NCI-H2081 (cell line): Measurements from ENCODE around the gene LRCH3.

Experiments used
- DNase-seq, 2 experiments: peaks; one replicate each; lab custom pipeline; 2025; lab: John Stamatoyannopoulos, UW

The LRCH3 gene

DNA sequence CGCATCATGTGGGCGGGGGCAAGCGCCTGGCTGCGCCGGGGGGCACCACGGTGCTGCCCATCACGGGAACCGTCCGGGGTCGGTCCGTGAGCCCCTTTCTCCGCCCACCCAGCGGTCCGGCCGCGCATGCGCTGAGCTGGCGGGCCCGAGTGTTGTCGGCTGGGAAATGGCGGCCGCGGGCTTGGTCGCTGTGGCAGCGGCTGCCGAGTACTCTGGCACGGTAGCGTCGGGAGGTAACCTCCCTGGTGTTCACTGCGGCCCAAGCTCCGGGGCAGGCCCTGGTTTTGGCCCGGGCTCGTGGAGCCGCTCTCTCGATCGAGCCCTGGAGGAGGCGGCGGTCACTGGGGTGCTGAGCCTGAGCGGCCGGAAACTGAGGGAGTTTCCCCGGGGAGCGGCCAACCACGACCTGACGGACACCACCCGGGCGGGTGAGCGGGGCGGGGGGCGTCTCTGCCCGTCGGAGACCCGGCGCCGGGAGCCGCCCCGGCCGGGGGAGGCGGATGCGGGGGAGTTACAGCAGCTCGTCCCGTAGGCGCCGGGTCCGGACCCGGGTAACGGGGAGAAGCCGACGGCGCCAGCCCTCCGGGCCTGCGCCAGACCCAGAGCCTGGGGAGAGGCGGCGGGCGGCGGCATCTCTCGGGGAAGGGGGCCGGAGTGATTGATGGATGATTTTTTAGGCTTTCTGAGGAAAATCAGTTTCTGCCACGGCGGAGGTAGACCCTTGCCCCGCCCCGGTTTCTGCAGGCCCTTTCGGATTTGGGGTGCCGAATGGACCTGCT lies at the start of gene LRCH3:
Gene LRCH3, plus strand, starts transcription at position 142 of the 779 bp plus-strand sequence. Its CDS starts 25 bp downstream, at position 167.
- peak; percentile 79 to 86 for DNase-seq

DNA sequence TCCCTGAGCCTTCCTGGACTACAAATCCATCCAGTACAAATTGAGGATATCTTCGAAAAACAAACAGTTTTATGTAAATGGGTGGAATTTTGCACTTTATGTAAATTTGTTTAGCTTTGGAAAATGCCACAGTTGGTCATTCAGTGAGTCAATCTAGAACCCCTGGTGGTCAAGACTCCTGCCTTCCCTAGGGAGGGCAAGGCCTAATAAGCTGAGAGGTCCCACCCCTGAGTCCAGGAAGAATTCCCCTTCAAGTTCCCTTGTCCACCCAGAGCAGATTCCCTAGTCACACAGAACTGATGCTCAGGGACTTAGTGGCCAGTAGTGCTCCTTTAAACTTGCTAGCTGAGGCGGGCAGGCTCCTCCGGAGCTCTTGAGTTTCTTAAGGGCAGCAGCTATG lies 48.3 kb upstream of the LRCH3 start:
- DNase-seq = no peak

DNA sequence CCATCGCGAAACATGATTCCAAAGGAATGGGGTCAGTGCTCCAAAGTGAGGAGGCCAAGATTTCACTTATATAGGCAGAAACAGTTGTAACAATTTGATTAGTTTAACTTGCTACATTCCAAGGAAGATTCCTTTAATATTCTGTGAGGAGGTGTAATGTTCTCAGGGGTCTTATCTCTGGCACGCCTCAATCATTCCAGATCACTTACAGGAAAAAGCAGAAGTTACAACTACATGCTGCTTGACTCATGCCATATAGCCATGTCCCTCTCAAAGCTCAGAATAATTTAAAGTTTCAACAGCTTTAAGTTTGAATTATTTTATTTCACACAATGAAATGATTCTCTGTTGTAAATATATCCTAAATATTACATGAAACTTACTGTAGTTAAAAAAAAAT lies 44.8 kb upstream of the LRCH3 start:
- no peak for DNase-seq

DNA sequence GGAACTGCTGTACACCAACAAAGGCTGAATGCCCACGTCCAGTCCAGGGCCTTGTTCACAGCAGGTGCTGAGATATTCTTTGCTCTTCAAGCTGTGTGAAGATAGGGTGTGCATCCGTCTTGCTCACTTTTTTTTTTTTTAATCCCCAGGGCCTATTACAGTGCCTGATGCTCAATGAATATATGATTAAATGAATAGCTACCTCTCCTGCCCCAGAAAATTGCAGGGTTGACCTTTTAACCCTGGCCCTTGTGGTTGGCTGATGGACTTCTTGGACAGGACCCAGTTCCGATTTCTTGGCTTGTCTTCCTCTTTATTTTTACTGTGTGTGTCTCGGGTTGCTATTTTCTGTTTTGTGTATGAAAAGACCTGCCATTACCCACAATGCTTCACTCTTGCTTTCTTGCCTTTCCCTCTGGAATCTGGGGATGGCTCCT lies 44.2 kb upstream of the LRCH3 start:
- DNase-seq = no peak

DNA sequence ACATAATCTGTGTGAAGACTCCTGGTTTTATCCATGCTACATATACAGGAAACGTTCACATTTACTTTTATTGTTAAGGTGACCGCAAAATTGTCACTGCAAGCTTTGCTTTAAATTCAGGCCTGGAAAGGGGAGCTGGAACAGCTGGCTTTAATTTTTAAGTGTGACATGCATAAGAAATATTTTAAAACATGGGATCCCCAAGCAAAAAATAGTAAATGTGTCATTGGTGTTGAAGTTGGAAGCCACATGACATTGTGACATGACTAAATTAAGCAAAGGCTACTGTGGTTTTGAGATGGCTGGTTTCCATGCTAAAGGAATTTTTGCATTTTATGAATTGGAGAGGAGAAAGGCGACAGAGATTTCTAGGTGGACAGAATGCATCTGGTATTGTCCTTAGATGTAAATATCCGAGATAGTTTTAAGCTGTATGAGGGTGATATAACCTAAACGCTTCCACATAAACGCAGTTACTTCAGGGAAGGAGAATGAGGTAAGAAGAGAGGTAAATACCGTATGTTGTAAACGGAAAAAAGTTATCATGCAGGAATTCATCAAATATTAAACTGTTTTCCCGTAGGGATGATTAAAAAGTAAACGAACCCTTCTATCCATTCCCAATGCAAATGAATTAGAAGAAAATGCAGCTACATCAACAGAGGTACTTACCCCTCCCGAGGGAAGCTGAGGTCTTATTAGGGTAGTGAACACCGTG lies 42.3 kb upstream of the LRCH3 start:
- DNase-seq = no peak

DNA sequence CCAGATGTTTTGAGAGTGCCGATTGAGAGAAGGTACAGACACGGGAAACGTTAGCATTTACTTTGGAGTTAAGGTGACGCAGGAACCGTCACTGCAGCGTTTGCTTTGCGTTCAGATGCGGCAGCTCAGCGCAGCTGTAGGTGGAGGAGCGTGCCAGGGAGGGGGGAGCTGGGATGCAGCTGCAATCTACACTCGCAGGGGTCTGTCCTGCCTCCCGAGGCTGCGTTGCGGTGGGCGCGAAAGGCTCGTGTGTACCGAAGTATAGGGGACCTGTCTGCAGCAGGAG lies 41.8 kb upstream of the LRCH3 start:
- peak; percentile 78 to 88 for DNase-seq

DNA sequence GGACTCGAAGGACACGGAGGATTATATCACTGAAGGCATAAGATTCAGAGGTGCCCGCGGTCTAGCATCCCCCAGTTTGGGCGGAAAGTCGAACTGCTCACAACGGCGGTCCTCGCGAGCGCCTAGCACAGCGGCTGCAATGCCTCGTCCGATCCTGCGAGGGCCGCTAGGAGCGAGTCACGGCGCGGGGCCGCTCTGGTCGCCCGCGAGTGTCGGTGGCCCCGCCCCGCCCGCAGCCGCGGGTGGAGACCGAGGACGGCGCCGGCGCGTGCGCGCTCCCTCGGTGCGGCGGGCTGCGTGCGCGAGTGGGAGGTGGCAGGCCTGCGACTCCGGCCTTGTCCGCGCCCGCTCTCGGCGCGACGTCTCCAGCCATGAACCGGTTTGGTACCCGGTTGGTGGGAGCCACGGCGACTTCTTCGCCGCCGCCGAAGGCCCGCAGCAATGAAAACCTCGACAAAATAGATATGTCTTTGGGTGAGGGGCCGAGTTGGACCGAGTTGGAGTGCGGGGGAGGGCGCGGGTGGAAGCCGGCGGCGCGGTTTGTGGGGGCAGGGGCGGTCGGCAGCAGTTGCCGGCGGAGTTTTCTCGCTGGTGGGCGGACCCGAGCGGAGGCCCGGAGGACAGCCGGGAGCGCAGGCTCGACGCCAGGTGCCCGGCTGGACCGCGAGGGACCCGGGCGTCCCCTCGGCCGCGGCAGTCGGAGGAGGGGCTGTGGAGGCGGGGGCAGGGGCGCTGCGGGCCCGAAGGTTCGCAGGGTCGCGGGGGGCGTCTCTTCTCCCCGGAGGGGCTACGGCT lies 41.3 kb upstream of the LRCH3 start, which contains the start of gene FYTTD1:
Gene FYTTD1, plus strand, starts transcription at position 283 of the 795 bp plus-strand sequence. Its CDS starts 89 bp downstream, at position 372.
- peak; percentile 92 to 94 for DNase-seq

DNA sequence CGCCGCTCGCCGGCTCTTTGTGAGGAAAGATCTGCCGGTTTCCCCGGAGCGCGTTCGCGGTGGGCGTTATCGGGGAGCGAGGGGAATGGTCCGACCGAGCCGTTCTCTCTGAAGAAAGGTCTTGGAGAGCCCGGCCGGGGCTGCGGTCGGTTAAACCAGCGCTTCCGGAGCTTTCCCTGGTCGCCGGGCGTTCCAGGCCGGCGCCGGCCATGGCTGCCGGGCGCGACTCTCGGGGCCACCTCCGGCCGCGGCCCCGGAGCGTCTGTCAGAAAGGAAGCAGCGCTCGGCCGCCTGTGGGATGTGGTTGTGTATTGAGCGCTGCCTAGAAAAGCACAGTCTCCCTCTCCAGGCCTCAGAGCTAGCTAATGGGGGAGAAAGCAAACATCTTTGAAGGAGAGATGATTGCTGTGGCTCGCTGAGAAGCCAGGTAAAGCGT lies 40.6 kb upstream of the LRCH3 start:
- peak; percentile 39 to 66 for DNase-seq

DNA sequence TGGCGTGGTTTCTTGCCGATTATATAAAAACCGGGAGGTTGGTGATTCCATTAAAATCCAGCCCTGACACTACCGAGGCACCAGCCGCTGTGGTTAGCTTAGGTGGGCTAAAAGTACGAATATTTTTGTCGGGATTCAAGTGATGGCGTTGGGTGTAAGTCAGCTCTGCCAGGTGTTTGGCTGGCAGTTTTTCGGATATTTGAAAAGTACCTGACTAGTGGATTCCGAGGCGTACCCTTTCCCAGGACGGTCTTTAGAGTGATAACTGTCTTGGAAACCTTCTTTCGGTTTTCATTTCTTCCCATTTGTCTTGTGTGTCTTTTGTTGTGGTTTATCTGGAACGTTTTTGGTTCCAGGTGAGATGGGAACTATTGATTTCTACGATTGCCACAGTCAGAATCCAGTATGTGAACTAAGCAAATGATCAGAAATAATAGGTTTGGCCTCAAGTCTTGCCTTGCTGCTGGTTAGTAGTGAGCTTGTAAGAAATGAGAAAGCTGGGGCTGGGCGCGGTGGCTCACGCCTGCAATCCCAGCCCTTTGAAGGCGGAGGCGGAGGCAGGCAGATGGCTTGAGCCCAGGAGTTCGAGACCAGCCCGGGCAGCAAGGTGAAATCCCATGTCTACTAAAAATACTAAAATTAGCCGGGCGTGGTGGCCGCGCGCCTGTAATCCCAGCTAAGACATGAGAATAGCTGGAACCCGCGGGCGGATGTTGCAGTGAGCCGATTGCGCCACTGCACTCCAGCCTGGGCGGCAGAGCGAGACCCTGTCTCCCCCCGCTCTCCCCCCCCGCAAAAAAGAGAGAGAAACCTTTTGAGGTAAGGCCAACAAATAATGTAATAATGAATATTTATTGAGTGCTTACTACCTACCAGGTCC lies 40.0 kb upstream of the LRCH3 start:
- peak; percentile 30 to 51 for DNase-seq

DNA sequence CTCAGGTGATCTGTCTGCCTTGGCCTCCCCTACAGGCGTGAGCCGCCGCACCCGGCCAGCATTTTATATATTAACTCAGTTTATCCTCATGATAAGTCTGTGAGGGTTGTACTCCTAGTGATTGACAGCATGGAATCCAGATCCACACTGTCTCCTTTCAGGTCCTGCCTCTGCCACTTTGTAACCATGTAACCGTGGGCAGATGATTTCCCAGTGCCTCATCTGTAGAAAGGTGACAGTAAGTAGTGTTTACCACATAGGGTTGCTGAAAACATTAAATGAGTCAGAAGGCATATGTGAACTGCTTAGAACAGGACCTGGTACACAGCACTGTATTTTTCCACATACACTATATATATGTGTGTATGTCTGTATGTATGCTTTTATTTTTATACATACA lies 38.9 kb upstream of the LRCH3 start:
- no peak for DNase-seq

DNA sequence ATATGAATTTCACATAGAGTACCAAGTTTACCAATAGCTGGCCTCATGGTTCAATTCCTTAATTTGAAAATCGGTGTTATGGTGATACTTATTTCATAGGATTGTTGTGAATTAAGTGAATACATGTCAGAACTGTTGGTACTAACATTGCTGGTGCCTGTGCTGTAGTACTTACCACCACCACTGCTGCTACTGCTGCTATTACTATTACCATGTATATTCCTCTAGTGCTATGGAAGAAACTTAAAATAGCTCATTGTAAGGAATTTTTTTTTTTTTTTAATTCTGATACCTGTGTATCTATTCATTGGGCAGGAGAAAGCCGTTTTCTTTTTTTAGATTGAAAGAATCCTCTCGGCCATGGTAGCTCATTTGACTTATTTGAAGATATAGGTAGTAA lies 37.8 kb upstream of the LRCH3 start:
- no peak for DNase-seq

DNA sequence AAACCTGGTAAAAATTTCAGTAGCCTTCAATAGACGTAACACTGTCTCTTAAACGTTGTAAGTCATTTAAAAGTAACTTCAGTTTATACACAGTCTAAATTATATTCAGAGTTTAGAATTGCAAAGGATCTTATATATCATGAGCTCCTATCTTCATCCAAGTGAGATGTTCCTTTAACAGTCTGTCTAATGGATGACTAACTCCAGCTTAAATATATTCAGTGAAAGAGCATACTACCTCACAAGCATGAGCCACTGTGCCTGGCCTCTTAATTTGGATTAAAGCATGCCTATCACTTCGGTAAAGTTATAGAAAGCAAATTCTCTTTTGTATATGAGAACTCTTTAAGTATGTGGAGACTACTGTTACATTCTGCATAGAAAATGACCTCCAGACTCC lies 34.4 kb upstream of the LRCH3 start:
- DNase-seq = no peak

DNA sequence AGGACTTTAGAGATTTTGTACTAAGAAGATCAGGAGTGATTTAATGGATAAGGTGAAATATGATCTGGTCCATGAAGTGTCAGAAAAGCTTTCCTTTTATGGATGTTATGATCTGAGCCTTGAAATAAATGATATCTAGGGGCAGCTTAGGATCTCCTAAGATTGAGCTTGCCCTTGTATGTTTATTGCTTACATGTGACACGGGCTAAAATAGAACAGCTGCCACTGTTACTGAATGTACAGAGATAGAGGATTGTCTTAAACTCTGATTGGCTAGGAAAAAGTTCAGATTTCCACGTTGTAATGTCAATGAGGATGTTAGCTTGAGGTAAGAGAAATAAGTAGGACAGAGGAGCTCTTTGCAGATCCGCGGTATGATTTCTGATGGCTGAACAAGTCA lies 32.5 kb upstream of the LRCH3 start:
- no peak for DNase-seq

DNA sequence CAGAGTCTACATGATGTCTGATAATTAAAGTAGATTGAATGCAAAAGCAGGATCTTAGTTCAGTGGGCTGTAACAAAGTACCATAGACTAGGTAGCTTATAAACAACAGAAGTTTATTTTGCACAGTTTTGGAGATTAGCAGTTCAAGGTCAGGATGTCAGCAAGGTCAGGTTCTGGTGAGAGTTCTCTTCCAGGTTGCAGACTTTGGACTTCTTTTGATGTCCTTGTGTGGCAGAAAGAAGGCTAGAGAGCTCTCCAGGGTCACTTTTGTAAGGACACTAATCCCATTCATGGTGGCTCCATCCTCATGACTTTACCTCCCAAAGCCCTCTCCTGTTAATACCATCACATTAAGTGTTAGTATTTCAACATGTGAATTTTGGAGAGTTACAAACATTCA lies 29.3 kb upstream of the LRCH3 start:
- DNase-seq = no peak

DNA sequence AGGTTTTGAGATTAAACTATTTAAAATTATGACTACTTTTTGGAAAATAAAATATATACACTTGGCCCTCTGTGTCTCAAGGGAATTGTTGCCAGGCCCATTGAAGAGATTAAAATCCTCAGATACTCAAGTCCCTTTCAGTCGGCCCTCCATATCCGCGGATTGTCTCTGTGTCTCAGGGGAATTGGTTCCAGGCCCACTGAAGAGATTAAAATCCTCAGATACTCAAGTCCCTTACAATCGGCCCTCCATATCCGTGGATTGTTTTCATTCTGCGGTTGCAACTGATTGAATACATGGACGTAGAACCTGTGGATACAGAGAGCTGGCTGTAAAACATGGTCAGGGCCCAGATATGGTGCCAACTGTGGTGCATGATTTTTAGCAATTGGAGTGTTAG lies 15.7 kb upstream of the LRCH3 start:
- no peak for DNase-seq

DNA sequence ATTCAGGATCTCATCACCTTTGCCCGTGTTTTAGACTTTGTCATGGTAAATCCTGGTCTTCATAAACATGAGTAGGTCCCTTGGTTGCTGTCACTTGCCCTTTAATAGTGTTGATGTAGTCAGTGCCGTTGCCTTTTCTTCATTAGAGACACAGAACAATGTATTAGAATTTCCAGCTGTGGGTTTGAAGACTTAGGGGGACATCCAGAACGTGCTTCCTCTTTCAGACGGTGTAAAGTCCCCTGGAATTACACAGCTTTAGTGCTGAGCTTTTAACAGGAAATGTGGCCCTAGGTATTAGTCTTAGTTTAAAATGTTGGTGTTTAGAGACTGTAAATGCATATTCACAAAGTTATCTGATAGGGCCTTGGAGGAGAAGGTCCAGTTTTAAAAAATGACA lies 8.8 kb upstream of the LRCH3 start:
- DNase-seq = no peak

DNA sequence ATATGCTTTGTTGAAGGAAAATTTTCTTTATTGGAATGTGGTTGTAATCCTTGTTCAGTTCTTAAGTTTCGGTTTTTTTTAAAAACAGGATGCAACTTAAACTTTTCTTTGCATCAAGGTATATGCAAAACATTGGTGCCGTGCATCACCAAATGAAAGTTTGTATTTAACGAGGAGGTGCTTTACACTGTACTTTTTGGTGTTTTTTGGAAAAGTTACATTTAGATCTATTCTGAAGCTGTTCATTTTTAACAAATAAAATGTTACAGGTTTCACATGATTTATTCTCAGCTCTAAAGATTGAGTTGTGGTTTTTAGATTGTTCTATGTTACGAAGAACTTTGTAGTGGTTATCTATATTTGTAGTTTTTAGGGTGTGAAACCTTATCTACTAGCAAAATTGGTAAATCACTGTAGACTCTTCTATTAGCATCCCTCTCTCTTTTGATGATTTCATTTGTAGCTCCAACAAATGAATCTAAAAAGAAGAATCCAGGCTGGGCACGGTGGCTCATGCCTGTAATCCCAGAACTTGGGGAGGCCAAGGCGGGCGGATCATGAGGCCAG lies 7.0 kb upstream of the LRCH3 start:
- no peak for DNase-seq

DNA sequence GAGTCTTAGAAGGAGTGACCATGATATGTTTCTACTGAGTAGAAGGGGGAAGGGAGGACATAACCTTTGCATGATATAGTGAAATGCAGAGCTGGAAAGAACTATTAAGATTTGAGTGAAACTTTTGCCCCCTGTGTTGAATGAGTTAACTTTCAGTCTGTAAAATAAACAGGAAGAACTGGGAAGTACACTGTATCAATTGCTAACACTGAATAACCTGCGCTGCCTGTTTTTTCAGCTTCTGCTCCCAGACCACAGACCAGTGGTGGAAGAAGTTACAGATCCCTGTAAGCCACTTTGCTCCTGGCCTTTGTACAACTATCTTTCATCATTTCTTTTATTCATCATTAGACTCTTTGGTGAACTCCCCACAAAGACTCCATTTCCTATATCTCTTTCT lies 3.6 kb upstream of the LRCH3 start:
- DNase-seq = no peak

DNA sequence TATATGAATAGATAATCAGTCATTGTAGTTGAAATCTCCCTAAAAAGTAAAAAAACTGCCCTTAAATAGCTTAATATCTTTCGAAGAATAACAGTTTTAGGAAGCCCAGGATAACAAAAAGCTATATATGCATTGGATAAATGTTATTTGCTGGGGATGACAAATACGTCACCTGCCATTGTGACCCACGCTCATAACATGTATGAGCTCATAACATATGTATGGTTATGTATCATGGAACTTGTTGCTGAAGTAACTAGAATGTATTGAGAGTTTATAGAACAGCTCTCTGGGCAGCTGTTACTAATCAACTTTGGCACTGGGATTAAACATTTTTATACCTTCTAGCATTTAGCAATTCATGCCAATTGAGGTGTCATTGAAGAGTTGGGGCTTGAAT lies 1.7 kb upstream of the LRCH3 start:
- DNase-seq = no peak

DNA sequence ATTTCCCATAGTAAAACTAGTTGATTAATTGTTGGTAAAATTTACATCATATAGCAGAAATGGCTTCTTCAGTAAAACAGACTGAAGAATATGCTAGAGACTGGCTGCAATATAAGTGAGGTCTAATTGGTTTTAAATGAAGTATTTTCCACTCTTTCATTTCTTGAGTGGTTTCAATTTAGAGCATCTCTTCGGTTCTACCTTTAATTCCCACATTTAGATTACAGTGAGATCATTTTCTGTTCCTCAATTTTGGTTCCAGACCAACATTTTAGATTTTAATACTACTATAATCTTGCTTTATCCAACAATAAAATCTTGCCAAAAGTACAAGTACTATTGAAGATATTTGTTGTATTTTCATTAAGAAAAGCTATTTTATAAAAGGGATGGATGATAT lies 1.0 kb upstream of the LRCH3 start:
- no peak for DNase-seq

DNA sequence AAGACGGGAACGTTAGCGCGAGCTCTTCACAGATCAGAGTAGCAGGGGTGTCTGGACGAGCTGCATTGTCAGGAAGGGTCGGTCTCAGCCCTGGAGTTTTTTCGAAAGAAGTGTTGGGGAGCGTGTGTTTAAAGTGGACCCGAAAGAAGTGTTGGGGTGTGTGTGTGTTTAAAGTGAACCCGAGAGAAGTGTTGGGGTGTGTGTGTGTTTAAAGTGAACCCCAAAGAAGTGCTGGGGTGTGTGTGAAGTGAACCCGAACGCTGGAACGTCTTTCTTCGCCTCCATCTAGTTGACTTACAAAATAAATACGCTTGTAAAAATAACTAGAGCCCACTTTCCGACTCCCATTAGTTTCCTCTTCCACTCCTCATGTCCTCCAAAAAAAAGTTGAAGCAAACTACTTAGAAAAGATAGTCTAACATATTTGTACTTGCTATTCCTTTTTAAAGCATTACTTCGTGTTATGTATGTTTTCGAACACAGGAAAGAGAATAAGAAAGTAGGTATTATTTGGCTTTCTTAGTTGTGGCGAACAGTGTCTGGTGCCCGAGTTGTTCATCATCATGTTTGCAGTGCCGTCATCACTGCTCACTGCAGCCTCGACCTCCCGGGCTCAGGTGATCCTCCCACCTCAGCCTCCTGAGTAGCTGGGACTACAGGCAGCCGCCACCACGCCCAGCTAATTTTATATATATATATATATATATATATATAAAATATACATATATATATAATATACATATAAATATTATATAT lies 1.0 kb downstream of the LRCH3 start:
- DNase-seq = peak; percentile 12 to 43
